Fibroblast of pulmonary artery (primary cell): ENCODE data around the gene FRMPD4.

Experiments
- DNase-seq: peaks from one replicate; pipeline ENCODE4 v3.0.0-alpha.2; 2010; ENCODE audit warnings: low read depth
- H3K4me3 ChIP-seq: replicated peaks from 2 replicates; pipeline ENCODE4 v1.5.1; 2011; ENCODE audit warnings: low read depth, mild to moderate bottlenecking, control low read depth, low read length, moderate library complexity
- CTCF ChIP-seq: IDR thresholded peaks from 2 replicates; pipeline ENCODE4 v1.5.1; 2011; ENCODE audit warnings: mild to moderate bottlenecking, control low read depth, low read length, inconsistent platforms; ENCODE audit errors: missing control alignments

FRMPD4 gene

GRCh38 chrX:12210196-12210815 is 72.0 kb downstream of the FRMPD4 start:
- TF ChIP-seq CTCF: no peak
- no peak overlapping the region for H3K4me3 ChIP-seq
- DNase-seq: peak; percentile 71

- TF ChIP-seq CTCF: no peak
- DNase-seq: peak; percentile 8
- no peak overlapping the region for H3K4me3 ChIP-seq
These were observed 72.7 kb downstream of the FRMPD4 start for GRCh38 chrX:12210971-12211370.

- DNase-seq: no peak
- TF ChIP-seq CTCF: no peak
- no peak overlapping the region for H3K4me3 ChIP-seq
These were observed 85.4 kb downstream of the FRMPD4 start for GRCh38 chrX:12223650-12224049.

GRCh38 chrX:12225107-12225506 is 86.8 kb downstream of the FRMPD4 start:
- no peak for TF ChIP-seq CTCF
- H3K4me3 ChIP-seq: no peak overlapping the region
- DNase-seq: no peak

- no peak for TF ChIP-seq CTCF
- no peak overlapping the region for H3K4me3 ChIP-seq
- DNase-seq: no peak
These were observed 89.3 kb downstream of the FRMPD4 start for GRCh38 chrX:12227412-12228041.

DNA sequence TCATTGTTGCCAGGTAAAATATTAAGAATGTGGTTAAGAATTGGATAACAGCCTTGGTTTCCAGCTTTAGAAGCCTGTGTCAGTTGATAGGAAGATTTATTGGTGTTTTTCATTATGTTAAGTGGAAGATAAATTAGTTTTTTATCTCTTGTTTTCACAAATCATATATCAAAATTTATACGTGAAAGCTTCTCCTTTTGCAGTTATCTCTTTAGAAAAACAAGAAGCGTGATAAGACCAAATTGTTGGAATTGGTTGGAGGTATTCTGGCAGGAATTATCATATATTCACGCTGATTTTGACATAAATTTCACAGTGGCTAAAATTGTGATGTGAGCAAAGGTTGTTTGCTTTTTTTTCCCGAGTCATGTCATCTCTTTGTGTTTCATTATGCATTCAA is 90.6 kb downstream of the FRMPD4 start:
- H3K4me3 ChIP-seq: no peak overlapping the region
- no peak for TF ChIP-seq CTCF
- no peak for DNase-seq

DNA sequence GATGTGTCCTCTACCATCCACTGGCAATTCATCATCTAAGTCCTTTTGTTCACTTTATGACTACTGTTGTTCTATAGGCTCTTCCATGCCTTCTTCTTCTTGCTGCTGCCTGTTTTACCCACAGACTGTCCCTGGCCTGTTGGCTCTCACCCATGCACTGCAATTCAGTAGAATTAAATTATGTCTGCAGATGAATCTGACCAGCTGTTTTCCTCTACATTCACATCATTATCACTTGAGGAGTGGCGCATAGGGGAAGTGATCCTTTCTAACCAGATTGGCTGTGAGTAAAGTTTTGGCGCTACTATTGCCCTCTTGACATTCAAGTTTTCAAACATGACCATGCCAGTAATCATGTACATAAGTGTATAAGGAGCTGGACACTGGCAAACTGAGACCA is 91.7 kb downstream of the FRMPD4 start:
- no peak for TF ChIP-seq CTCF
- H3K4me3 ChIP-seq: no peak overlapping the region

More for the DNA sequence above, 91.7 kb downstream of the FRMPD4 start:
- DNase-seq: no peak
